Measurements from ENCODE around the gene LRRC3.

- TF ChIP-seq, protein P1, sequence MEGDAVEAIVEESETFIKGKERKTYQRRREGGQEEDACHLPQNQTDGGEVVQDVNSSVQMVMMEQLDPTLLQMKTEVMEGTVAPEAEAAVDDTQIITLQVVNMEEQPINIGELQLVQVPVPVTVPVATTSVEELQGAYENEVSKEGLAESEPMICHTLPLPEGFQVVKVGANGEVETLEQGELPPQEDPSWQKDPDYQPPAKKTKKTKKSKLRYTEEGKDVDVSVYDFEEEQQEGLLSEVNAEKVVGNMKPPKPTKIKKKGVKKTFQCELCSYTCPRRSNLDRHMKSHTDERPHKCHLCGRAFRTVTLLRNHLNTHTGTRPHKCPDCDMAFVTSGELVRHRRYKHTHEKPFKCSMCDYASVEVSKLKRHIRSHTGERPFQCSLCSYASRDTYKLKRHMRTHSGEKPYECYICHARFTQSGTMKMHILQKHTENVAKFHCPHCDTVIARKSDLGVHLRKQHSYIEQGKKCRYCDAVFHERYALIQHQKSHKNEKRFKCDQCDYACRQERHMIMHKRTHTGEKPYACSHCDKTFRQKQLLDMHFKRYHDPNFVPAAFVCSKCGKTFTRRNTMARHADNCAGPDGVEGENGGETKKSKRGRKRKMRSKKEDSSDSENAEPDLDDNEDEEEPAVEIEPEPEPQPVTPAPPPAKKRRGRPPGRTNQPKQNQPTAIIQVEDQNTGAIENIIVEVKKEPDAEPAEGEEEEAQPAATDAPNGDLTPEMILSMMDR (conservative IDR thresholded peaks at IDR 0.05; ENCODE audit: low read length), result no peak
- no peak for TF ChIP-seq EZH2phosphoT487 (IDR thresholded peaks at IDR 0.05; ENCODE audit: borderline replicate concordance, low read depth, low read length)
These were observed 37.5 kb downstream of the LRRC3 start for GRCh38 chr21:44492567-44493385.
